ENCODE results near the gene TGFB2.

GRCh38 chr1:218351391-218352074 lies 6.4 kb downstream of the TGFB2 start:
- no peak for TF ChIP-seq POLR2A (IDR thresholded peaks at IDR 0.05)
- peak; percentile 27 to 52 (median 34) for TF ChIP-seq CTCF (IDR thresholded peaks at IDR 0.05)

Data from uterus (tissue), 2 donors.